ENCODE data around the gene IRF2BPL.

DNA sequence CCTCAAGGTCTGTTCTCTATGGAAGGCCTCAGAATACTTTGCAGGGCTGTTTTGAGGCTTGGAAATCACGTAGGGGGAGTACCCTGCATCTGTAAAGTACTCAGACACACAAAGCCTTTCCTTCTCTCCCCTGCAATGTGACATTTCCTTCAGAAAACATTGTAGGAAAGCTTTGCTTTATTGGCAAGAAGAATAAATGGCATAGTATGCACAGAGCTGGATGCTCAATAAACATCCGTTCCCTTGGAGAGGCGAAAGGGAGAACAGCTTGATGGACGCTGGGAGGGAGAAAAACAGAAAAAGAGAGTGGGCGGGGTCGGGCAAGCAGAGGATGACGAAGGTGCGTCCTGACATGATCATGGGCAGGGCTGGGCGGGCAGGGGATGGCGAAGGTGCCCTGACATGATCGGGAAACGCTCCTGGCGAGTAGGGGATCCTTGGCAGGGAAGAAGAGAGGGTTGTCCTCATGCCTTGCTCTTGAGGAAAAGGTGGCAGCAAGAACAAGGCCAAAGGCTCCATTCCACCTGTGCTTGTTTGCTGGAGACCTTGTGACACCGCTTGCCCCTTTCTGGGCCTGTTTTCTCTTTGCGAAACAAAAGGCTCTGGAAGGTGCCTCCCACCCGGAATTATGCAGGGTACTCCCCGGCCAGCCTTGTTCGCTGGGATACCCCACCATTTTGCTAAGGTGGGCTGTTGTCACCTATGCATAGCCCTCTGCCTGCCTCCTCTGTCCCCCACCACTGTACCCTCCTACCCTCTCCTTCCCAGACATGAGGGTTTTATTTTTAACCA lies 21.1 kb downstream of the IRF2BPL start:
- no peak for TF ChIP-seq POLR2A (IDR thresholded peaks at IDR 0.05; ENCODE audit: low read depth)
- no peak for TF ChIP-seq CTCF (IDR thresholded peaks at IDR 0.05)
- TF ChIP-seq EP300 (IDR thresholded peaks at IDR 0.05): no peak
